UCSD-AML1 (cell line): ENCODE results near the gene CDKN2AIPNL.
"Not testable (repeated sequence)": the region's sequence is repeated elsewhere in the genome, so short reads cannot be mapped to it uniquely, and the experiment has no call there.

Experiments
- DNase-seq: peaks from one replicate; lab custom pipeline; 2025; ENCODE audit not compliant: unreplicated experiment; lab: John Stamatoyannopoulos, UW

Gene CDKN2AIPNL

GRCh38 chr5:134403951-134404350 lies 7.7 kb downstream of the CDKN2AIPNL start:
- DNase-seq: no peak

GRCh38 chr5:134398609-134399155 lies 13.0 kb downstream of the CDKN2AIPNL start:
- no peak for DNase-seq

- DNase-seq: no peak
These were observed 14.5 kb downstream of the CDKN2AIPNL start for GRCh38 chr5:134397196-134397595.

- no peak for DNase-seq
These were observed 15.4 kb downstream of the CDKN2AIPNL start for GRCh38 chr5:134396274-134396673.

- DNase-seq: no peak
These were observed 16.7 kb downstream of the CDKN2AIPNL start for GRCh38 chr5:134394932-134395331.

- no peak for DNase-seq
These were observed 19.4 kb downstream of the CDKN2AIPNL start for GRCh38 chr5:134392301-134392700.

GRCh38 chr5:134387443-134387842 lies 24.2 kb downstream of the CDKN2AIPNL start:
- DNase-seq: no peak

GRCh38 chr5:134383980-134384697 lies 27.5 kb downstream of the CDKN2AIPNL start:
- DNase-seq: no peak

GRCh38 chr5:134382204-134382603 lies 29.5 kb downstream of the CDKN2AIPNL start:
- not testable (repeated sequence) for DNase-seq

- DNase-seq: no peak
These were observed 31.3 kb downstream of the CDKN2AIPNL start for GRCh38 chr5:134380346-134380745.

- no peak for DNase-seq
These were observed 37.4 kb downstream of the CDKN2AIPNL start for GRCh38 chr5:134374232-134374631.

GRCh38 chr5:134373633-134374032 lies 38.0 kb downstream of the CDKN2AIPNL start:
- DNase-seq: not testable (repeated sequence)

GRCh38 chr5:134371834-134372340 lies 39.8 kb downstream of the CDKN2AIPNL start:
- peak; percentile 53 for DNase-seq

GRCh38 chr5:134370871-134371833 lies 40.5 kb downstream of the CDKN2AIPNL start, which contains the start of gene UBE2B:
UBE2B (plus strand) TSS chr5:134371569; CDS start chr5:134371596, 27 bp downstream.
- DNase-seq: peak; percentile 95

- DNase-seq: no peak
These were observed 41.3 kb downstream of the CDKN2AIPNL start for GRCh38 chr5:134370311-134370870.

GRCh38 chr5:134365604-134366003 lies 46.1 kb downstream of the CDKN2AIPNL start:
- DNase-seq: no peak

- DNase-seq: no peak
These were observed 56.0 kb downstream of the CDKN2AIPNL start for GRCh38 chr5:134355681-134356080.
